Measurements from ENCODE around the gene HSD11B1.

- TF ChIP-seq CTCF (conservative IDR thresholded peaks at IDR 0.05; ENCODE audit: low read length): no peak
- TF ChIP-seq EZH2phosphoT487 (IDR thresholded peaks at IDR 0.05; ENCODE audit: borderline replicate concordance): no peak
These were observed 63.7 kb downstream of the HSD11B1 start for GRCh38 chr1:209768354-209768774.

All from Loucy (cell line).